GM18951 (cell line): ENCODE results near the gene CTNNA3.

Experiments used
- POLR2A ChIP-seq: IDR thresholded peaks from 4 replicates; pipeline ENCODE4 v1.6.1; 2011; ENCODE audit warnings: mild to moderate bottlenecking; ENCODE audit not compliant: insufficient read length, insufficient read depth; ENCODE audit errors: extremely low read depth
- in situ Hi-C: fragments of 300-500 bp; cut with MboI; formaldehyde crosslinking; loops from one replicate; pipeline ENCODE4 v1.12.0; 2022; ENCODE audit warnings: low sequenced_read_pairs, mixed read lengths, inconsistent platforms; ENCODE audit not compliant: unreplicated experiment

The CTNNA3 gene

GRCh38 chr10:66190413-66190812 lies 1505.6 kb downstream of the CTNNA3 start:
- TF ChIP-seq POLR2A = no peak
- in situ Hi-C loops = no loop called here

- in situ Hi-C loops = no loop called here
- TF ChIP-seq POLR2A = no peak
Observed at GRCh38 chr10:66189271-66189670, 1506.7 kb downstream of the CTNNA3 start.

- TF ChIP-seq POLR2A = no peak
- in situ Hi-C loops = no loop called here
Observed at GRCh38 chr10:66187053-66187733, 1508.8 kb downstream of the CTNNA3 start.

GRCh38 chr10:66183028-66183427 lies 1513.0 kb downstream of the CTNNA3 start:
- in situ Hi-C loops = no loop called here
- TF ChIP-seq POLR2A = no peak

GRCh38 chr10:66180581-66181318 lies 1515.2 kb downstream of the CTNNA3 start:
- in situ Hi-C loops = no loop called here

GRCh38 chr10:66180021-66180420 lies 1516.0 kb downstream of the CTNNA3 start:
- no peak for TF ChIP-seq POLR2A
- in situ Hi-C loops = no loop called here

More at GRCh38 chr10:66180581-66181318, 1515.2 kb downstream of the CTNNA3 start:
- no peak for TF ChIP-seq POLR2A

- in situ Hi-C loops = no loop called here
- TF ChIP-seq POLR2A = no peak
Observed at GRCh38 chr10:66176772-66177171, 1519.2 kb downstream of the CTNNA3 start.

- in situ Hi-C loops = no loop called here
- no peak for TF ChIP-seq POLR2A
Observed at GRCh38 chr10:66167816-66168215, 1528.2 kb downstream of the CTNNA3 start.

- in situ Hi-C loops = no loop called here
- no peak for TF ChIP-seq POLR2A
Observed at GRCh38 chr10:66162560-66163143, 1533.3 kb downstream of the CTNNA3 start.

- in situ Hi-C loops = no loop called here
- no peak for TF ChIP-seq POLR2A
Observed at GRCh38 chr10:66151346-66151745, 1544.6 kb downstream of the CTNNA3 start.

- in situ Hi-C loops = no loop called here
- TF ChIP-seq POLR2A = no peak
Observed at GRCh38 chr10:66148312-66148711, 1547.7 kb downstream of the CTNNA3 start.

- in situ Hi-C loops = no loop called here
- TF ChIP-seq POLR2A = no peak
Observed at GRCh38 chr10:66144016-66144415, 1552.0 kb downstream of the CTNNA3 start.

- in situ Hi-C loops = no loop called here
- no peak for TF ChIP-seq POLR2A
Observed at GRCh38 chr10:66102756-66103155, 1593.2 kb downstream of the CTNNA3 start.

GRCh38 chr10:66098595-66099480 lies 1597.2 kb downstream of the CTNNA3 start:
- no peak for TF ChIP-seq POLR2A
- in situ Hi-C loops = no loop called here
